ENCODE data around the gene AUTS2.

The AUTS2 gene

DNA sequence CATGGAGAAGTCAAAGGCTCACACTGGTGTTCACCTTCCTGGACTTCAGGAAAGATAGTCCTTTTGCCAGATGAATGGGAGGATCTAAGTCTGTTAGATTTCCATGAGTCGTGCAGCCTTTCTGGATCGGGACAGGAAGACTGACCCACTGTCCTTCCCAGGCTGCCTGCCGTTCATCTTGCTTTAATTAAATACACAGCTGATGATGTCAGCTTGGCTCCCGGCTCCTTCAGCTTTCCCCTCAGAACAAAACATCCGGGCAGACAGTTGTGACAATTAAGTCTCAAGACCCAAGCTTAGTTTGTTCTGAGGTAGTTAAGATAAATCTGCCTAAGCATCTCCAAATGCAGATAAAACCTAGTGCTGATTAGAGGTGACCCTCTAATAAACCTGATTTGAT lies 58.6 kb downstream of the AUTS2 start:
- TF ChIP-seq NFRKB (IDR thresholded peaks at IDR 0.05) (no peak), ARNT (IDR thresholded peaks at IDR 0.05) (no peak), TARDBP (IDR thresholded peaks at IDR 0.05) (no peak), FOXM1 (IDR thresholded peaks at IDR 0.05; ENCODE audit: borderline replicate concordance) (no peak), LEF1 (IDR thresholded peaks at IDR 0.05; ENCODE audit: borderline replicate concordance) (no peak), ZNF384 (IDR thresholded peaks at IDR 0.05) (no peak), CTBP1 (IDR thresholded peaks at IDR 0.05; ENCODE audit: borderline replicate concordance) (no peak), BHLHE40 (IDR thresholded peaks at IDR 0.05; ENCODE audit: borderline replicate concordance) (no peak), FOXA1 (IDR thresholded peaks at IDR 0.05) (no peak), FOXK2 (IDR thresholded peaks at IDR 0.05) (no peak), L3MBTL2 (conservative IDR thresholded peaks at IDR 0.05) (no peak), SP1 (IDR thresholded peaks at IDR 0.05) (no peak), ELF4 (IDR thresholded peaks at IDR 0.05) (no peak), HDGF (IDR thresholded peaks at IDR 0.05; ENCODE audit: borderline replicate concordance) (no peak), SUZ12 (IDR thresholded peaks at IDR 0.05) (no peak)
- TF ChIP-seq, protein P1, sequence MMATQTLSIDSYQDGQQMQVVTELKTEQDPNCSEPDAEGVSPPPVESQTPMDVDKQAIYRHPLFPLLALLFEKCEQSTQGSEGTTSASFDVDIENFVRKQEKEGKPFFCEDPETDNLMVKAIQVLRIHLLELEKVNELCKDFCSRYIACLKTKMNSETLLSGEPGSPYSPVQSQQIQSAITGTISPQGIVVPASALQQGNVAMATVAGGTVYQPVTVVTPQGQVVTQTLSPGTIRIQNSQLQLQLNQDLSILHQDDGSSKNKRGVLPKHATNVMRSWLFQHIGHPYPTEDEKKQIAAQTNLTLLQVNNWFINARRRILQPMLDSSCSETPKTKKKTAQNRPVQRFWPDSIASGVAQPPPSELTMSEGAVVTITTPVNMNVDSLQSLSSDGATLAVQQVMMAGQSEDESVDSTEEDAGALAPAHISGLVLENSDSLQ (IDR thresholded peaks at IDR 0.05), result no peak
- no peak for DNase-seq (ENCODE audit: extremely low spot score)
- ChIA-PET CTCF (interaction anchor here (1.2 kb wide), 1 partner anchor 9 kb away, joined by 3 read pairs; no protein-coding TSS in a partner anchor), POLR2A (no interaction called here)

DNA sequence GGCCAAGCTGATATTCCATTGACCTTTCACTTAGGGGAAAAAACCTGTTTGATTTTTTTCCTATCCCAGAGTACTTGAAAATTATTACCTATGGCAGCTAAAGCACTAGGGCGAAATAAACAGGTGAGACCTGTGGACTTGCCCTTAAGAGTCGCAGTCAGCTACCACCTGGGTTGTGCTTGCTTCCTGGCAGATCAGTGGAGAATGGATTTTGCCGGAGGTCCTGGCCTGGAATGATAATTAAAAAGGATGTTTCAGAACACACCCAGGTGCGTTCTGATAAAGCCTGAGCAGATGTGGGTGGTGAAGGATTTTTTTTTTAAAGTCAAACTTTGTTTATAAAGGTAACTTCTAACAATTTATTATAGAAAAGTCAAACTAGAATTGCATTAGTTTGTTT lies 59.1 kb downstream of the AUTS2 start:
- ChIA-PET CTCF (no interaction called here), POLR2A (no interaction called here)

DNA sequence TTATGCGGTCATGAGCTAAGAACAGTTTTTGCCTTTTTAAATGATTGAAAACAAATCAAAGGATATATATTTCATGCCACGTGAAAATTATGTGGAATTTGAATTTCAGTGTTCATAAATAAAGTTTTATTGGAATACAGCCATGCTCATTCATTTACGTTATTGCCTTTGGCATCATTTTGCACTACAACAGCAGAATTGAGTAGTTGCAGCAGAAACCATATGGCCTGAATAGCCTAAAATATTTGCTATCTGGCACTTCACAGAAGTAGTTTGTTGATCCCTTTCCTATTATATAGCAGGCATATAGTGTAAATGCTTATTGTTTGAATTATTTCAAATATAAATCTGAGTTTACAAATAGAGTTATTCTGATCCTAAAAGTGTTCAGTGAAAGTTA lies 59.7 kb downstream of the AUTS2 start:
- TF ChIP-seq CTBP1 (IDR thresholded peaks at IDR 0.05; ENCODE audit: borderline replicate concordance), result no peak
- POLR2A ChIA-PET, result no interaction called here
- CTCF ChIA-PET, result no interaction called here

More for the DNA sequence above, 59.1 kb downstream of the AUTS2 start:
- no peak for DNase-seq (ENCODE audit: extremely low spot score)
- TF ChIP-seq HDGF (IDR thresholded peaks at IDR 0.05; ENCODE audit: borderline replicate concordance), result no peak
- TF ChIP-seq FOXK2 (IDR thresholded peaks at IDR 0.05), result no peak
- no peak for TF ChIP-seq FOXM1 (IDR thresholded peaks at IDR 0.05; ENCODE audit: borderline replicate concordance)
- no peak for TF ChIP-seq LEF1 (IDR thresholded peaks at IDR 0.05; ENCODE audit: borderline replicate concordance)
- TF ChIP-seq ZNF384 (IDR thresholded peaks at IDR 0.05), result no peak
- no peak for TF ChIP-seq CTBP1 (IDR thresholded peaks at IDR 0.05; ENCODE audit: borderline replicate concordance)
- TF ChIP-seq ELF4 (IDR thresholded peaks at IDR 0.05), result no peak
- TF ChIP-seq ARNT (IDR thresholded peaks at IDR 0.05), result no peak
- no peak for TF ChIP-seq L3MBTL2 (conservative IDR thresholded peaks at IDR 0.05)
- no peak for TF ChIP-seq NFRKB (IDR thresholded peaks at IDR 0.05)
- no peak for TF ChIP-seq SUZ12 (IDR thresholded peaks at IDR 0.05)
- TF ChIP-seq BHLHE40 (IDR thresholded peaks at IDR 0.05; ENCODE audit: borderline replicate concordance), result no peak
- TF ChIP-seq FOXA1 (IDR thresholded peaks at IDR 0.05), result no peak
- TF ChIP-seq SP1 (IDR thresholded peaks at IDR 0.05), result no peak
- TF ChIP-seq, protein P1 (IDR thresholded peaks at IDR 0.05), result no peak
- TF ChIP-seq TARDBP (IDR thresholded peaks at IDR 0.05), result no peak

DNA sequence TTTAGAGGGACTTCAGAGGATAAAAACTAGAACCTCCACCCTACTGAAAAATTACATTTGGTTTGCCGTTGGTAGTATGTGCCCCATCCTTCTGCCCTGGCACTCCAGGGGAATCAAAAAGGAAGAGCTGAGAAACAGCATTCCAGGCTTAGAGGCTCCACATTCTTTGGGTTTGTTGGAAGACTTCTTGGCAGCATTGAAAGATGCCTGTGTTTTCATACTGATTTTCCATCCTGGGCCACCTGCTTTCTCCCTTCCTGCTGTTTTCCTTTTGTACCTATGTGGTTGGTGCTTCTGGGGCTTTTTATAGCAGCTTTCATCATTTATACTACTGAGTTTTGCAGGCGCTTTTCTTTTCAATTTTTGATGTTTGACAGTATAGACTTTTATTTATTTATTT lies 61.7 kb downstream of the AUTS2 start:
- ChIA-PET POLR2A (no interaction called here), CTCF (no interaction called here)
- no peak for TF ChIP-seq SP1 (IDR thresholded peaks at IDR 0.05)
- no peak for TF ChIP-seq FOXA1 (IDR thresholded peaks at IDR 0.05)
- TF ChIP-seq L3MBTL2 (conservative IDR thresholded peaks at IDR 0.05), result no peak
- no peak for TF ChIP-seq CTBP1 (IDR thresholded peaks at IDR 0.05; ENCODE audit: borderline replicate concordance)
- no peak for TF ChIP-seq NFRKB (IDR thresholded peaks at IDR 0.05)
- TF ChIP-seq, protein P1 (IDR thresholded peaks at IDR 0.05), result no peak
- no peak for TF ChIP-seq ZNF384 (IDR thresholded peaks at IDR 0.05)
- no peak for TF ChIP-seq ELF4 (IDR thresholded peaks at IDR 0.05)
- no peak for TF ChIP-seq SUZ12 (IDR thresholded peaks at IDR 0.05)
- no peak for TF ChIP-seq HDGF (IDR thresholded peaks at IDR 0.05; ENCODE audit: borderline replicate concordance)
- no peak for TF ChIP-seq LEF1 (IDR thresholded peaks at IDR 0.05; ENCODE audit: borderline replicate concordance)
- TF ChIP-seq ARNT (IDR thresholded peaks at IDR 0.05), result no peak
- TF ChIP-seq BHLHE40 (IDR thresholded peaks at IDR 0.05; ENCODE audit: borderline replicate concordance), result no peak
- no peak for TF ChIP-seq FOXM1 (IDR thresholded peaks at IDR 0.05; ENCODE audit: borderline replicate concordance)
- TF ChIP-seq FOXK2 (IDR thresholded peaks at IDR 0.05), result no peak
- TF ChIP-seq TARDBP (IDR thresholded peaks at IDR 0.05), result no peak
- DNase-seq (ENCODE audit: extremely low spot score), result no peak

More for the DNA sequence above, 59.7 kb downstream of the AUTS2 start:
- DNase-seq (ENCODE audit: extremely low spot score), result no peak

DNA sequence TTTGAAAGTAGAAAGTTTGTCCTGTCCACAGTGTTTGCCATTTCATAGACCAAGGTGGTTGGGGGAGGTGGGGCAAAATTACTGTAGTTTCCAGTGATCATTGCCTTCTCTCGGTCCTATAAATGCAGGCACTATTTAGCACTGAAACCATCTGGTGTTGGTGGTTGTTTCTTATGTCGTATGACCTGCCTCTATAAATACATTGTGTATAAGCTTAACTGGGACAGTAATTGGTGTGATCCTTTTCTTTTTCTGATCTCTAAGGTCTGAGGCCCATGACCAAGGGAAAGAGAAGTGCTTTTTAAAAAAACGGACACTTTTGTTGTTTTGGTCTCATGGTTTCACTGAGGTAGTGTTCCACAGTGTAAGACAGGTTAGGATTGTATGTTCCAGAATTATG lies 63.1 kb downstream of the AUTS2 start:
- TF ChIP-seq SP1 (IDR thresholded peaks at IDR 0.05), result no peak
- TF ChIP-seq, protein P1 (IDR thresholded peaks at IDR 0.05), result no peak
- TF ChIP-seq L3MBTL2 (conservative IDR thresholded peaks at IDR 0.05), result no peak
- TF ChIP-seq BHLHE40 (IDR thresholded peaks at IDR 0.05; ENCODE audit: borderline replicate concordance), result no peak
- TF ChIP-seq NFRKB (IDR thresholded peaks at IDR 0.05), result no peak
- no peak for TF ChIP-seq ELF4 (IDR thresholded peaks at IDR 0.05)
- TF ChIP-seq CTBP1 (IDR thresholded peaks at IDR 0.05; ENCODE audit: borderline replicate concordance), result no peak
- no peak for TF ChIP-seq FOXK2 (IDR thresholded peaks at IDR 0.05)
- TF ChIP-seq ZNF384 (IDR thresholded peaks at IDR 0.05), result no peak
- no peak for TF ChIP-seq TARDBP (IDR thresholded peaks at IDR 0.05)
- no peak for TF ChIP-seq HDGF (IDR thresholded peaks at IDR 0.05; ENCODE audit: borderline replicate concordance)
- TF ChIP-seq ARNT (IDR thresholded peaks at IDR 0.05), result no peak
- no peak for TF ChIP-seq FOXM1 (IDR thresholded peaks at IDR 0.05; ENCODE audit: borderline replicate concordance)
- TF ChIP-seq LEF1 (IDR thresholded peaks at IDR 0.05; ENCODE audit: borderline replicate concordance), result no peak
- no peak for TF ChIP-seq FOXA1 (IDR thresholded peaks at IDR 0.05)
- TF ChIP-seq SUZ12 (IDR thresholded peaks at IDR 0.05), result no peak
- ChIA-PET POLR2A (no interaction called here), CTCF (no interaction called here)
- no peak for DNase-seq (ENCODE audit: extremely low spot score)
